ENCODE results near the gene ACTR2. TPM values are rescaled to one million over a fixed set of nuclear protein-coding genes. Genes with fewer than 3 reads are reported as not detected.
A peak's percentile ranks its signal among the peaks of the same experiment; 100 is the strongest.

ACTR2 gene
- total RNA-seq, 1 donor from 2014 or later: 124 TPM

GRCh38 chr2:65228263-65228750, 676 bp downstream of the ACTR2 start:
- H3K36me3 Mint-ChIP-seq: no peaks in the 10 kb centered on the region
- H3K9ac ChIP-seq: peak overlapping the region; percentile 68
- peak overlapping the region; percentile 93 for H3K4me3 ChIP-seq
- H3F3A ChIP-seq (ENCODE audit: low read depth): peaks cover 12% of the 10 kb centered on the region
- no peaks in the 10 kb centered on the region for H3K9me3 ChIP-seq (ENCODE audit: low read depth)
- H3K4me1 ChIP-seq: peaks cover 12% of the 10 kb centered on the region
- DNase-seq (ENCODE audit: low spot score): no peak
- H3K4me1 Mint-ChIP-seq: peaks cover 17% of the 10 kb centered on the region
- TF ChIP-seq EZH2 (IDR thresholded peaks at IDR 0.05): no peak
- TF ChIP-seq EZH2phosphoT487 (IDR thresholded peaks at IDR 0.05): no peak
- TF ChIP-seq CTCF (IDR thresholded peaks at IDR 0.05): no peak
- H2AFZ ChIP-seq (replicated peaks): peak overlapping the region; percentile 54
- no peaks in the 10 kb centered on the region for H3K27me3 ChIP-seq
- no peaks in the 10 kb centered on the region for H3K36me3 ChIP-seq
- peaks cover 69% of the 10 kb centered on the region for H3K79me2 ChIP-seq (ENCODE audit: low read depth)
- H3K9me3 Mint-ChIP-seq: no peaks in the 10 kb centered on the region
- H3K27ac ChIP-seq: peak overlapping the region; percentile 45
- H4K20me1 ChIP-seq (ENCODE audit: low read depth): peaks cover 11% of the 10 kb centered on the region
- H3K4me3 Mint-ChIP-seq: peak overlapping the region; percentile 98
- H3K27ac Mint-ChIP-seq: peak overlapping the region; percentile 92
- peak overlapping the region; percentile 90 for H3K4me2 ChIP-seq
- H3K27me3 Mint-ChIP-seq (ENCODE audit: insufficient read depth, low read depth): no peaks in the 10 kb centered on the region

- H3K27ac Mint-ChIP-seq: no peak overlapping the region
- no peak overlapping the region for H2AFZ ChIP-seq (replicated peaks)
- no peaks in the 10 kb centered on the region for H3K36me3 ChIP-seq
- no peak overlapping the region for H3K4me2 ChIP-seq
- no peak overlapping the region for H3K27ac ChIP-seq
- no peak overlapping the region for H3K4me3 Mint-ChIP-seq
- H3K36me3 Mint-ChIP-seq: no peaks in the 10 kb centered on the region
- no peaks in the 10 kb centered on the region for H3K9me3 Mint-ChIP-seq
- DNase-seq (ENCODE audit: low spot score): no peak
- H3K4me3 ChIP-seq: no peak overlapping the region
- peaks cover 27% of the 10 kb centered on the region for H4K20me1 ChIP-seq (ENCODE audit: low read depth)
- H3K27me3 Mint-ChIP-seq (ENCODE audit: insufficient read depth, low read depth): no peaks in the 10 kb centered on the region
- H3K9me3 ChIP-seq (ENCODE audit: low read depth): no peaks in the 10 kb centered on the region
- H3K79me2 ChIP-seq (ENCODE audit: low read depth): peaks cover 94% of the 10 kb centered on the region
- H3K4me1 ChIP-seq: peaks cover 12% of the 10 kb centered on the region
- H3K4me1 Mint-ChIP-seq: peaks cover 17% of the 10 kb centered on the region
- no peak for TF ChIP-seq EZH2phosphoT487 (IDR thresholded peaks at IDR 0.05)
- TF ChIP-seq EZH2 (IDR thresholded peaks at IDR 0.05): no peak
- no peak for TF ChIP-seq CTCF (IDR thresholded peaks at IDR 0.05)
- H3K9ac ChIP-seq: no peak overlapping the region
- H3F3A ChIP-seq (ENCODE audit: low read depth): peaks cover 12% of the 10 kb centered on the region
- no peaks in the 10 kb centered on the region for H3K27me3 ChIP-seq
Measured at GRCh38 chr2:65231121-65231520, 3.5 kb downstream of the ACTR2 start.

GRCh38 chr2:65231892-65232477, 4.4 kb downstream of the ACTR2 start:
- Mint-ChIP-seq H3K4me3 (no peak overlapping the region), H3K4me1 (peaks cover 11% of the 10 kb centered on the region), H3K27me3 (ENCODE audit: insufficient read depth, low read depth) (no peaks in the 10 kb centered on the region), H3K27ac (no peak overlapping the region), H3K36me3 (peaks cover 2% of the 10 kb centered on the region), H3K9me3 (no peaks in the 10 kb centered on the region)
- H2AFZ ChIP-seq (replicated peaks): no peak overlapping the region
- TF ChIP-seq EZH2phosphoT487 (IDR thresholded peaks at IDR 0.05): no peak
- TF ChIP-seq CTCF (IDR thresholded peaks at IDR 0.05): no peak
- no peak for TF ChIP-seq EZH2 (IDR thresholded peaks at IDR 0.05)
- H3K4me1 ChIP-seq: peaks cover 5% of the 10 kb centered on the region
- H3K27me3 ChIP-seq: no peaks in the 10 kb centered on the region
- peak overlapping the region; percentile 6 for H3K9ac ChIP-seq
- no peaks in the 10 kb centered on the region for H3K9me3 ChIP-seq (ENCODE audit: low read depth)
- no peak for DNase-seq (ENCODE audit: low spot score)
- peaks cover 28% of the 10 kb centered on the region for H4K20me1 ChIP-seq (ENCODE audit: low read depth)
- H3K36me3 ChIP-seq: no peaks in the 10 kb centered on the region
- no peak overlapping the region for H3K27ac ChIP-seq
- H3F3A ChIP-seq (ENCODE audit: low read depth): peaks cover 12% of the 10 kb centered on the region
- peaks cover 94% of the 10 kb centered on the region for H3K79me2 ChIP-seq (ENCODE audit: low read depth)
- no peak overlapping the region for H3K4me3 ChIP-seq
- H3K4me2 ChIP-seq: no peak overlapping the region

Data from neural progenitor cell (in vitro differentiated cells).